Activated CD8-positive, alpha-beta memory T cell treated with anti-CD3 and anti-CD28 coated beads, Interleukin-2, amount 50 U/mL, for 1 hour (primary cell): ENCODE results near the gene KCNMA1.

ENCODE experiments used
- DNase-seq: peaks from one replicate; pipeline ENCODE4 v3.0.0-alpha.2; 2020; ENCODE audit errors: extremely low read depth

KCNMA1 gene

GRCh38 chr10:77212632-77213031 is 425.0 kb downstream of the KCNMA1 start:
- DNase-seq: no peak

DNA sequence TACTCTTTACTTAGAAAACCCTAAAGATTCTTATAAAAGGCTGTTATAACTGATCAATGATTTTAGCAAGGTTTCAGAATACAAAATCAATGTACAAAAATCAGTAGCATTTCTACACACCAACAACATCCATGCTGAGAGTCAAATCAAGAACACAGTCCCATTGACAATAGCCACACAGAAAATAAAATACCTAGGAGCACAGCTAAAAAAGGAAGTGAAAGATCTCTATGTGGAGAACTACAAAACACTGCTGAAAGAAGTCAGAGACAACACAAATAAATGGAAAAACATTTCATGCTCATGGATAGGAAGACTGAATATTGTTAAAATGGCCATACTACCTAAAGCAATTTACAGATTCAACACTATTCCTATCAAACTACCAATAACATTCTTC is 427.0 kb downstream of the KCNMA1 start:
- DNase-seq: no peak

GRCh38 chr10:77208684-77209256 is 428.8 kb downstream of the KCNMA1 start:
- DNase-seq: no peak

DNA sequence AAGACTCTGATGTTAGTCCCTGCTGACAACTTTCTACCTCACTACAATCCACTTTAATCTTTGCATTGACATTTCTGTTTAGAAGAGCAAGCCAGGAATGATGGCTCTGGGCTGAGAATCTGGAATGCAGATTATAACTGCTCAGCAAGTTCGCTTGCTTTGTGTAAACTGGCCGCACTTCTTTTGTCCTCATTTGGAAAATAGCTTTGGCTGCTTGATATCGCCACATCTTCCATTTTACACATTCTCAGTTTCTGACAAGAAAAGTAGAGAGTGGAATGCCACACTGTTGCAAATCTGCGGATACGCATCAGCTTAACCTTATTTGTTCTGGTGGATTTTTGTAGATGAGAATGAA is 429.8 kb downstream of the KCNMA1 start:
- no peak for DNase-seq

DNA sequence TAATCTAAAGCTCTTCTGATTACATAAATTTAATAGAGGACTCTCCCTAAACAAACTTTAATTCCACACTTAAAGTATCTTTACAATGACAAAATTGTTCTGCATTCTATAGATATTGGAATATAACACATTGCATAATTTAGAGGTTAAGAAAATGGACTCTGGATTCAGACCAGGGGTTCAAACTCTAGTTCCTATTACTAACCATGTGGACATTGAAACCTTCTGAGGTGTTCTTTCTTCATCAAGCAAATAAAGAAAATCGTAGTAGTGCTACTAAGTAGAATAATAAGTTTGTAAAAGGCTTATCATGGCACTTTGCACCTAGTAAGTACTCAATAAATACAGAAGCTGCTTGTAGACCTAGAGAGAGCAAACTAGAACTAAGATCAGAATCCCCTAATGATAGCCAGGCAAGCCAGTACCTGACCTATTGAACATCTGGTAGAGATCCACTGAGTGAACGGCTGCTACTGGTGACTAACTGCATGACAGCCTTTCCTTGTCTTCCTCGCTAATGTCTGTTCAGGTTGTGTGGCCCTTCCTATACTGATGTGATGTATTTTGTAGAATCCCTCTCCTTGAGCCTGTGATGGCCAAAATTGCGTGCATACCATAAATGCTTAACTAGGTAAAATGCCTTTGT is 430.3 kb downstream of the KCNMA1 start:
- no peak for DNase-seq

- DNase-seq: no peak
These were observed 432.5 kb downstream of the KCNMA1 start for GRCh38 chr10:77205135-77205534.

GRCh38 chr10:77204171-77204570 is 433.4 kb downstream of the KCNMA1 start:
- no peak for DNase-seq

GRCh38 chr10:77202857-77203256 is 434.8 kb downstream of the KCNMA1 start:
- no peak for DNase-seq

- DNase-seq: no peak
These were observed 436.2 kb downstream of the KCNMA1 start for GRCh38 chr10:77201135-77202106.

GRCh38 chr10:77197544-77197943 is 440.1 kb downstream of the KCNMA1 start:
- no peak for DNase-seq

GRCh38 chr10:77196614-77197013 is 441.0 kb downstream of the KCNMA1 start:
- no peak for DNase-seq

DNA sequence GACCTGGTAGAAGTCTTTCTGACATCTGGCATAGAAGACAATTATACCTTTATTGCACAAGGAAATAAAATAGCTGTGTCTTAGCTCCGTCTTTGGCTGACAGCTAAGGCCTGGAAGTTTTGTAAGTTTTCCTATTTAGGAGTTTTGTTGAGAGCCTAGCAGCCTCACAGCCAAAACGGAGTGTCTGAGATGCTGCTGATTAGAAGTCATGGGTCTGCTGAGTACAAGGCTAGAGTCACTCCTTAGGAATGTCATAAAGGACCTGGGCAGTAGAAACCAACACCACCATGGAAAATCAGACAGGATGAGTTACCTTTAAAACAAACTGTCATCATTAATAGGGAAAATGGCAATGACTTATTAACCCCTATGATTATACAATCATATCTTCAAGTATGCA is 442.5 kb downstream of the KCNMA1 start:
- DNase-seq: no peak

GRCh38 chr10:77193001-77193400 is 444.6 kb downstream of the KCNMA1 start:
- no peak for DNase-seq

GRCh38 chr10:77192402-77192801 is 445.2 kb downstream of the KCNMA1 start:
- DNase-seq: no peak

GRCh38 chr10:77191324-77192049 is 446.1 kb downstream of the KCNMA1 start:
- DNase-seq: no peak

- no peak for DNase-seq
These were observed 447.3 kb downstream of the KCNMA1 start for GRCh38 chr10:77190291-77190690.

GRCh38 chr10:77189520-77189919 is 448.1 kb downstream of the KCNMA1 start:
- DNase-seq: no peak

DNA sequence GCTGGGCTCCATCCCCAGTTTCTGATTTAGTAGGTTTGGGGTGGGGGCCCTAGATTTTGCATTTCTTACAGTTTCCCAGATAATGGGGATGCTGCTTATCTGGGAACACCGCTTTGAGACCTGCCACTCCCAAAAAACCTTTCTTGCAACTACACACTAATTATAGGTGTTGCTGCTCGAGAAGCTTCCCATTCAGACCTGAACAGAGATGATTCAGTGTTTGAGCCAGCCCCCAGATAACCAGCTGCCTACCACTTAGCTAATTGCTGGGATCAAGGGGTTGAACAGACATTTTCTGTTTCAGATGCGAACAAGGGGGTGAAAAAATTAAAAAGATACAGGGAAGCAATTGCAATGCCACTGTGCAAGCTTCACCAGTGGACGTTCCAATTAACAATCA is 448.5 kb downstream of the KCNMA1 start:
- DNase-seq: no peak

- no peak for DNase-seq
These were observed 449.1 kb downstream of the KCNMA1 start for GRCh38 chr10:77188521-77188920.

GRCh38 chr10:77188000-77188395 is 449.6 kb downstream of the KCNMA1 start:
- no peak for DNase-seq

- no peak for DNase-seq
These were observed 450.1 kb downstream of the KCNMA1 start for GRCh38 chr10:77187376-77187999.

DNA sequence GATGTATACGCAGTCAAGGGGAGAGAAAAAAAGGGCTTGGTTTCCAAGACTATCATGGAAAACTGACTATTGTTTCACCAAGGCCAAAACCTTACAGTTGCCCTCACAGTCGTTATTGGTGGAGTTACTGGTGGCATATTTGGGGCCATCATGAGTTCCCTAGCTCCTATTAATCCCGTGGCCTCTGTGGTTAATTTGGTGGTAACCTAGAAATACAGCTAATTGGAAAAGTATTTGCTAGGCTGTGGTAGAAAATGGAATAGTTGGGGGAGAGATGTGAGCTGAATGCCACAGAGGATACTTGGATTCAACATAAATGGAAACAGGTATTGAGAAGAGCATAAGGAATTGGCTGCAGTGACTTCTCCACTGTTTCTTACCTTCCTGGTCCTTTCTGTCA is 450.7 kb downstream of the KCNMA1 start:
- no peak for DNase-seq
